HepG2 (cell line): Measurements from ENCODE around the gene CASKIN1. TPM values are rescaled to one million over a fixed set of nuclear protein-coding genes. Genes with fewer than 3 reads are reported as not detected.

ENCODE experiments used
- ARNTL ChIP-seq: sonication (generic); formaldehyde crosslinking; IDR thresholded peaks from 2 replicates; pipeline ENCODE4 v1.4.0; 2020; ENCODE audit warnings: mild to moderate bottlenecking, missing genetic modification reagents
- HNF4G ChIP-seq, 2 experiments: sonication (generic) in 1 of 2; formaldehyde crosslinking in 1 of 2; IDR thresholded peaks; 2 replicates each; pipeline versions ENCODE4 v1.4.0 to v1.6.1; 2011 to 2020; ENCODE audit warnings: borderline replicate concordance in 2 of 2, low read depth in 2 of 2, mild to moderate bottlenecking in 2 of 2, low read length in 1 of 2, missing genetic modification reagents in 1 of 2, moderate library complexity in 1 of 2
- IKZF1 ChIP-seq: fragments of 450-650 bp; IDR thresholded peaks from 2 replicates; pipeline ENCODE4 v1.7.1; 2016
- KDM3A ChIP-seq: IDR thresholded peaks from 2 replicates; pipeline ENCODE4 v1.6.1; 2018; ENCODE audit warnings: low read depth, missing compliant biosample characterization
- MYNN ChIP-seq: sonication (generic); formaldehyde crosslinking; IDR thresholded peaks from 2 replicates; pipeline ENCODE4 v1.4.0; 2020; ENCODE audit warnings: mild to moderate bottlenecking, low read depth, missing genetic modification reagents
- NFATC3 ChIP-seq: sonication (generic); formaldehyde crosslinking; IDR thresholded peaks from 2 replicates; pipeline ENCODE4 v1.5.1; 2020; ENCODE audit warnings: mild to moderate bottlenecking, missing genetic modification reagents
- NR3C1 ChIP-seq: sonication (generic); formaldehyde crosslinking; IDR thresholded peaks from 2 replicates; pipeline ENCODE4 v1.4.0; 2020; ENCODE audit warnings: missing genetic modification reagents
- PHF8 ChIP-seq: sonication (generic); formaldehyde crosslinking; IDR thresholded peaks from 2 replicates; pipeline ENCODE4 v1.5.0; 2020; ENCODE audit warnings: missing genetic modification reagents
- RBAK ChIP-seq: sonication (generic); formaldehyde crosslinking; IDR thresholded peaks from 2 replicates; pipeline ENCODE4 v1.5.1; 2020; ENCODE audit warnings: mild to moderate bottlenecking, missing genetic modification reagents
- ZNF101 ChIP-seq: sonication (generic); formaldehyde crosslinking; IDR thresholded peaks from 2 replicates; pipeline ENCODE4 v1.4.0; 2020; ENCODE audit warnings: mild to moderate bottlenecking, low read depth, missing genetic modification reagents, borderline replicate concordance
- ZNF292 ChIP-seq: sonication (generic); formaldehyde crosslinking; IDR thresholded peaks from 2 replicates; pipeline ENCODE4 v1.8.1; 2022; ENCODE audit warnings: mild to moderate bottlenecking, low read depth, missing genetic modification reagents, borderline replicate concordance
- ZNF460 ChIP-seq: sonication (generic); formaldehyde crosslinking; IDR thresholded peaks from 2 replicates; pipeline ENCODE4 v1.5.1; 2020; ENCODE audit warnings: missing genetic modification reagents, mild to moderate bottlenecking, borderline replicate concordance
- ZNF83 ChIP-seq: sonication (generic); formaldehyde crosslinking; IDR thresholded peaks from 2 replicates; pipeline ENCODE4 v1.4.0; 2020; ENCODE audit warnings: missing genetic modification reagents, mild to moderate bottlenecking, borderline replicate concordance
- polyA plus RNA-seq, 8 experiments: library from polyadenylated mRNA; depleted of rRNA in 3 of 8; stranded (reverse) in 7 of 8; unstranded in 1 of 8; fragments of >200 nt; fragmentation: Illumina TruSeq in 4 of 8; extraction: Trizol in 4 of 8; gene quantifications; 2 replicates each; pipeline versions ENCODE4 v1.2.1 to v1.2.3, GENCODE V29; 2011 to 2016; ENCODE audit warnings: low read depth in 4 of 8, missing spikeins in 1 of 8, mixed read lengths in 1 of 8; ENCODE audit not compliant: insufficient read depth in 1 of 8
- total RNA-seq, 5 experiments: library from RNA; depleted of rRNA; stranded (reverse); fragments of >200 nt; fragmentation: Illumina TruSeq; extraction: Trizol; gene quantifications; 2 replicates each; pipeline ENCODE4 v1.2.3, GENCODE V29; 2016; ENCODE audit warnings: low read depth in 1 of 5
- TF ChIP-seq, protein P1 (sequence below): IDR thresholded peaks from 2 replicates; pipeline ENCODE4 v1.6.1; 2018; ENCODE audit warnings: missing genetic modification reagents, mild to moderate bottlenecking, missing compliant biosample characterization
- TF ChIP-seq, protein P2 (sequence below): sonication (generic); formaldehyde crosslinking; conservative IDR thresholded peaks from 2 replicates; pipeline ENCODE4 v1.4.0; 2020; ENCODE audit warnings: missing genetic modification reagents
- TF ChIP-seq, protein P3 (sequence below): sonication (generic); formaldehyde crosslinking; IDR thresholded peaks from 2 replicates; pipeline ENCODE4 v1.8.1; 2022; ENCODE audit warnings: mild to moderate bottlenecking, missing genetic modification reagents
- TF ChIP-seq, protein P4 (sequence below): sonication (generic); formaldehyde crosslinking; IDR thresholded peaks from 2 replicates; pipeline ENCODE4 v1.4.0; 2020; ENCODE audit warnings: missing genetic modification reagents
- TF ChIP-seq, protein P5 (sequence below): sonication (generic); formaldehyde crosslinking; IDR thresholded peaks from 2 replicates; pipeline ENCODE4 v1.8.0; 2022; ENCODE audit warnings: low read depth, missing genetic modification reagents

The CASKIN1 gene
- total and polyA plus RNA-seq, 2 of the 13 experiments (the other 11 are each of a cell fraction or from before 2014, with no cell fraction given): 1.2 to 2.2 TPM

DNA sequence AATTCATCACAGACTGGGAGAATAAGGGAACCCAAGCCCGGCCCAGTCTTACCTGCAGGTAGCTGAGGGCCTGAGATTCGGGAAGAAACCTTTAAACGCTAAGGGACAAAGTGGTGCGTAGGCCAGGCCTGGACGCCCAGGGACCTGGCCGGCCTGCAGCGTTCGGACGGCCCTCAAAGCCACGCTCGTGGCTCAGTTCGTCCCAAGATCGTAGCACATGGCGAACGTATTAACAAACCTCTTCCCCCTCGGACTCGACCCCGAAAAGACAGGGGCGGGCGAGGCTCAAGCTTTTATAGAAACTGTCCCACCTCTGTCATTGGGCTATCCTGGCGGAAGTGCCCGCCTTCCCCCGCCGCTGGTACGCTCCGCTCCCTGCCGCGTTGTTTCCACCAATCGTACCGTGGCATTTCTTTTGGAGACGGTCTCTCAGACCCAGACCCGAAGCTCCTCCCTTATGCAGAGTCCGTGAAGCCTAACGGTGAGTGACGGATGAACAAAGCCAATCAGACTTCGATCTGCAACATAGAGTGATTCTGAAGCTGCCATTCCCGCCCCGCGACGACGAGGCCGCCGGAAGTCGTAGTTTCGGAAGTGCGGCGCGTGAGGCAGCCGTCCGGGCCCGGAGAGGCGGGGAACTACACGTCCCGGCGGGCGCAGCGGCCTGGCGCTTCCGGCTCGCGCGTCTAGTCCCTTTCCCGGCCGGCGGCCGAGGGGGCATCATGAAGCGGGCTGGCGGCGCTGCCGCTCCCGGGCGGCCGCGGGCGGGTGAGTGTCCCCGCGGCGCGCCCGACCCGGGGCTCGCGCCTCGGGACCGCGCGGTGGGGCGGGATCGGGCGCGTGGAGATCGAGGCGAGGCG, 41.1 kb downstream of the CASKIN1 start, which contains the start of gene TRAF7 (continued):
- TF ChIP-seq MYNN (CRISPR knock-in tag) (peak; percentile 39; the same call in 1 of the 2 replicates), ARNTL (CRISPR knock-in tag) (0 out of 2 replicates have a peak, but pooled peaks have one; percentile 25), ZNF101 (CRISPR knock-in tag) (no peak), ZNF83 (CRISPR knock-in tag) (no peak), ZNF460 (CRISPR knock-in tag) (no peak), ZNF292 (CRISPR knock-in tag) (peak; percentile 21; the same call in 1 of the 2 replicates), KDM3A (CRISPR knock-in tag) (no peak), IKZF1 (no peak), HNF4G (IDR thresholded peaks at IDR 0.05; ENCODE audit: borderline replicate concordance, low read depth, low read length) (no peak), HNF4G (CRISPR knock-in tag; IDR thresholded peaks at IDR 0.05; ENCODE audit: borderline replicate concordance, low read depth) (no peak), NFATC3 (CRISPR knock-in tag) (0 out of 2 replicates have a peak, but pooled peaks have one; percentile 4), RBAK (CRISPR knock-in tag) (no peak), PHF8 (CRISPR knock-in tag) (peak; percentile 77), NR3C1 (CRISPR knock-in tag) (no peak)
- TF ChIP-seq, protein P1, sequence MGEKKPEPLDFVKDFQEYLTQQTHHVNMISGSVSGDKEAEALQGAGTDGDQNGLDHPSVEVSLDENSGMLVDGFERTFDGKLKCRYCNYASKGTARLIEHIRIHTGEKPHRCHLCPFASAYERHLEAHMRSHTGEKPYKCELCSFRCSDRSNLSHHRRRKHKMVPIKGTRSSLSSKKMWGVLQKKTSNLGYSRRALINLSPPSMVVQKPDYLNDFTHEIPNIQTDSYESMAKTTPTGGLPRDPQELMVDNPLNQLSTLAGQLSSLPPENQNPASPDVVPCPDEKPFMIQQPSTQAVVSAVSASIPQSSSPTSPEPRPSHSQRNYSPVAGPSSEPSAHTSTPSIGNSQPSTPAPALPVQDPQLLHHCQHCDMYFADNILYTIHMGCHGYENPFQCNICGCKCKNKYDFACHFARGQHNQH: 0 out of 2 replicates have a peak, but pooled peaks have one; percentile 40
- TF ChIP-seq, protein P2, sequence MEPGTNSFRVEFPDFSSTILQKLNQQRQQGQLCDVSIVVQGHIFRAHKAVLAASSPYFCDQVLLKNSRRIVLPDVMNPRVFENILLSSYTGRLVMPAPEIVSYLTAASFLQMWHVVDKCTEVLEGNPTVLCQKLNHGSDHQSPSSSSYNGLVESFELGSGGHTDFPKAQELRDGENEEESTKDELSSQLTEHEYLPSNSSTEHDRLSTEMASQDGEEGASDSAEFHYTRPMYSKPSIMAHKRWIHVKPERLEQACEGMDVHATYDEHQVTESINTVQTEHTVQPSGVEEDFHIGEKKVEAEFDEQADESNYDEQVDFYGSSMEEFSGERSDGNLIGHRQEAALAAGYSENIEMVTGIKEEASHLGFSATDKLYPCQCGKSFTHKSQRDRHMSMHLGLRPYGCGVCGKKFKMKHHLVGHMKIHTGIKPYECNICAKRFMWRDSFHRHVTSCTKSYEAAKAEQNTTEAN (CRISPR knock-in tag): no peak
- TF ChIP-seq, protein P3, sequence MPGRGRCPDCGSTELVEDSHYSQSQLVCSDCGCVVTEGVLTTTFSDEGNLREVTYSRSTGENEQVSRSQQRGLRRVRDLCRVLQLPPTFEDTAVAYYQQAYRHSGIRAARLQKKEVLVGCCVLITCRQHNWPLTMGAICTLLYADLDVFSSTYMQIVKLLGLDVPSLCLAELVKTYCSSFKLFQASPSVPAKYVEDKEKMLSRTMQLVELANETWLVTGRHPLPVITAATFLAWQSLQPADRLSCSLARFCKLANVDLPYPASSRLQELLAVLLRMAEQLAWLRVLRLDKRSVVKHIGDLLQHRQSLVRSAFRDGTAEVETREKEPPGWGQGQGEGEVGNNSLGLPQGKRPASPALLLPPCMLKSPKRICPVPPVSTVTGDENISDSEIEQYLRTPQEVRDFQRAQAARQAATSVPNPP: no peak
- TF ChIP-seq, protein P4, sequence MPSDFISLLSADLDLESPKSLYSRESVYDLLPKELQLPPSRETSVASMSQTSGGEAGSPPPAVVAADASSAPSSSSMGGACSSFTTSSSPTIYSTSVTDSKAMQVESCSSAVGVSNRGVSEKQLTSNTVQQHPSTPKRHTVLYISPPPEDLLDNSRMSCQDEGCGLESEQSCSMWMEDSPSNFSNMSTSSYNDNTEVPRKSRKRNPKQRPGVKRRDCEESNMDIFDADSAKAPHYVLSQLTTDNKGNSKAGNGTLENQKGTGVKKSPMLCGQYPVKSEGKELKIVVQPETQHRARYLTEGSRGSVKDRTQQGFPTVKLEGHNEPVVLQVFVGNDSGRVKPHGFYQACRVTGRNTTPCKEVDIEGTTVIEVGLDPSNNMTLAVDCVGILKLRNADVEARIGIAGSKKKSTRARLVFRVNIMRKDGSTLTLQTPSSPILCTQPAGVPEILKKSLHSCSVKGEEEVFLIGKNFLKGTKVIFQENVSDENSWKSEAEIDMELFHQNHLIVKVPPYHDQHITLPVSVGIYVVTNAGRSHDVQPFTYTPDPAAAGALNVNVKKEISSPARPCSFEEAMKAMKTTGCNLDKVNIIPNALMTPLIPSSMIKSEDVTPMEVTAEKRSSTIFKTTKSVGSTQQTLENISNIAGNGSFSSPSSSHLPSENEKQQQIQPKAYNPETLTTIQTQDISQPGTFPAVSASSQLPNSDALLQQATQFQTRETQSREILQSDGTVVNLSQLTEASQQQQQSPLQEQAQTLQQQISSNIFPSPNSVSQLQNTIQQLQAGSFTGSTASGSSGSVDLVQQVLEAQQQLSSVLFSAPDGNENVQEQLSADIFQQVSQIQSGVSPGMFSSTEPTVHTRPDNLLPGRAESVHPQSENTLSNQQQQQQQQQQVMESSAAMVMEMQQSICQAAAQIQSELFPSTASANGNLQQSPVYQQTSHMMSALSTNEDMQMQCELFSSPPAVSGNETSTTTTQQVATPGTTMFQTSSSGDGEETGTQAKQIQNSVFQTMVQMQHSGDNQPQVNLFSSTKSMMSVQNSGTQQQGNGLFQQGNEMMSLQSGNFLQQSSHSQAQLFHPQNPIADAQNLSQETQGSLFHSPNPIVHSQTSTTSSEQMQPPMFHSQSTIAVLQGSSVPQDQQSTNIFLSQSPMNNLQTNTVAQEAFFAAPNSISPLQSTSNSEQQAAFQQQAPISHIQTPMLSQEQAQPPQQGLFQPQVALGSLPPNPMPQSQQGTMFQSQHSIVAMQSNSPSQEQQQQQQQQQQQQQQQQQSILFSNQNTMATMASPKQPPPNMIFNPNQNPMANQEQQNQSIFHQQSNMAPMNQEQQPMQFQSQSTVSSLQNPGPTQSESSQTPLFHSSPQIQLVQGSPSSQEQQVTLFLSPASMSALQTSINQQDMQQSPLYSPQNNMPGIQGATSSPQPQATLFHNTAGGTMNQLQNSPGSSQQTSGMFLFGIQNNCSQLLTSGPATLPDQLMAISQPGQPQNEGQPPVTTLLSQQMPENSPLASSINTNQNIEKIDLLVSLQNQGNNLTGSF: peak; percentile 53
- TF ChIP-seq, protein P5, sequence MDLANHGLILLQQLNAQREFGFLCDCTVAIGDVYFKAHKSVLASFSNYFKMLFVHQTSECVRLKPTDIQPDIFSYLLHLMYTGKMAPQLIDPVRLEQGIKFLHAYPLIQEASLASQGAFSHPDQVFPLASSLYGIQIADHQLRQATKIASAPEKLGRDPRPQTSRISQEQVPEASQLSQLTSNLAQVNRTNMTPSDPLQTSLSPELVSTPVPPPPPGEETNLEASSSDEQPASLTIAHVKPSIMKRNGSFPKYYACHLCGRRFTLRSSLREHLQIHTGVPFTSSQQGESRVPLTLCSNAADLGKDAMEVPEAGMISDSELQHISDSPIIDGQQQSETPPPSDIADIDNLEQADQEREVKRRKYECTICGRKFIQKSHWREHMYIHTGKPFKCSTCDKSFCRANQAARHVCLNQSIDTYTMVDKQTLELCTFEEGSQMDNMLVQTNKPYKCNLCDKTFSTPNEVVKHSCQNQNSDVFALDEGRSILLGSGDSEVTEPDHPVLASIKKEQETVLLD: no peak
